ENCODE measurements around the gene SDF2.
A peak's percentile ranks its signal among the peaks of the same experiment; 100 is the strongest.
"Not testable (repeated sequence)": the region's sequence is repeated elsewhere in the genome, so short reads cannot be mapped to it uniquely, and the experiment has no call there.

SDF2 gene

GRCh38 chr17:28612936-28613872, 48.5 kb downstream of the SDF2 start:
- Histone ChIP-seq H2AFZ (ENCODE audit: low read length) (no peak overlapping the region), H4K20me1 (ENCODE audit: insufficient read depth, low read length) (no peaks in the 10 kb centered on the region), H3K4me1 (ENCODE audit: insufficient read depth, low read length, severe bottlenecking) (no peaks in the 10 kb centered on the region), H3K9me2 (ENCODE audit: low read depth, low read length) (no peaks in the 10 kb centered on the region), H3K4me3 (ENCODE audit: low read depth, low read length, poor library complexity, severe bottlenecking) (no peak overlapping the region), H3F3A (ENCODE audit: insufficient read depth, low read length) (no peaks in the 10 kb centered on the region), H3K27ac (ENCODE audit: low read depth, low read length, poor library complexity, severe bottlenecking) (no peak overlapping the region), H3K9me3 (ENCODE audit: low read length) (no peaks in the 10 kb centered on the region), H3K4me2 (ENCODE audit: low read length) (no peak overlapping the region), H3K79me2 (ENCODE audit: insufficient read depth, low read length) (no peaks in the 10 kb centered on the region), H3K27me3 (ENCODE audit: insufficient read depth, low read length) (no peaks in the 10 kb centered on the region), H3K9ac (ENCODE audit: low read length) (no peak overlapping the region), H3K36me3 (ENCODE audit: insufficient read depth, low read length) (peaks cover 85% of the 10 kb centered on the region)
- TF ChIP-seq EZH2 (IDR thresholded peaks at IDR 0.05; ENCODE audit: borderline replicate concordance, low read length) (no peak), CTCF (IDR thresholded peaks at IDR 0.05; ENCODE audit: low read length) (peak; percentile 67)

GRCh38 chr17:28612531-28612930, 49.2 kb downstream of the SDF2 start:
- TF ChIP-seq EZH2 (IDR thresholded peaks at IDR 0.05; ENCODE audit: borderline replicate concordance, low read length) (no peak), CTCF (IDR thresholded peaks at IDR 0.05; ENCODE audit: low read length) (no peak)
- Histone ChIP-seq H3K36me3 (ENCODE audit: insufficient read depth, low read length) (peaks cover 81% of the 10 kb centered on the region), H3K27ac (ENCODE audit: low read depth, low read length, poor library complexity, severe bottlenecking) (no peak overlapping the region)

DNA sequence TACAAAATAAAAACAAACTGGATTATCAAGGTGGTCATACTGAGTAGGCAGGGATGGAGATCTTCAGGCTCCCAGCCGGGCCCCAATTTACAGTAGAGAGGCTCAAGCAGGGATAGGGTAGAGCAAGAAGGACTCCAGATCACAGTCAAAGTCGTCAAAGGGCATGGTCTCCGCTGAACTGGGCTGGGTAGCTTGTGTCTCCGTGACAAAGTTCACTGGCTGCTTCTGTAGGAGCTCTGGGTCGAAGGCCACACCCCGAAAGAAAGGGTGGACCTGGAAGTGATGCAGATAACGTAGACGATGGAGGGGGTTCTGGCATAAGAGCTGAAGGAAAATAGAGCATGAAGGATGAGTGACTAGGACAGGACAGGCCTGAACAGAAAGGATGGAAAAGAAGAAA, 51.3 kb downstream of the SDF2 start:
- H3F3A ChIP-seq (ENCODE audit: insufficient read depth, low read length), result no peaks in the 10 kb centered on the region
- H3K36me3 ChIP-seq (ENCODE audit: insufficient read depth, low read length), result peaks cover 59% of the 10 kb centered on the region

More at GRCh38 chr17:28612531-28612930, 49.2 kb downstream of the SDF2 start:
- Histone ChIP-seq H3K9ac (ENCODE audit: low read length) (no peak overlapping the region), H4K20me1 (ENCODE audit: insufficient read depth, low read length) (no peaks in the 10 kb centered on the region), H2AFZ (ENCODE audit: low read length) (no peak overlapping the region), H3K79me2 (ENCODE audit: insufficient read depth, low read length) (no peaks in the 10 kb centered on the region), H3K4me1 (ENCODE audit: insufficient read depth, low read length, severe bottlenecking) (no peaks in the 10 kb centered on the region), H3K4me3 (ENCODE audit: low read depth, low read length, poor library complexity, severe bottlenecking) (no peak overlapping the region), H3K9me3 (ENCODE audit: low read length) (no peaks in the 10 kb centered on the region), H3K9me2 (ENCODE audit: low read depth, low read length) (no peaks in the 10 kb centered on the region), H3K4me2 (ENCODE audit: low read length) (no peak overlapping the region), H3F3A (ENCODE audit: insufficient read depth, low read length) (no peaks in the 10 kb centered on the region), H3K27me3 (ENCODE audit: insufficient read depth, low read length) (no peaks in the 10 kb centered on the region)

GRCh38 chr17:28604031-28604430, 57.7 kb downstream of the SDF2 start:
- H3F3A ChIP-seq (ENCODE audit: insufficient read depth, low read length); H3K9me3 ChIP-seq (ENCODE audit: low read length); H3K27me3 ChIP-seq (ENCODE audit: insufficient read depth, low read length); H3K36me3 ChIP-seq (ENCODE audit: insufficient read depth, low read length); H3K4me3 ChIP-seq (ENCODE audit: low read depth, low read length, poor library complexity, severe bottlenecking); H3K79me2 ChIP-seq (ENCODE audit: insufficient read depth, low read length); H3K9me2 ChIP-seq (ENCODE audit: low read depth, low read length); H3K4me1 ChIP-seq (ENCODE audit: insufficient read depth, low read length, severe bottlenecking); H3K4me2 ChIP-seq (ENCODE audit: low read length); H3K9ac ChIP-seq (ENCODE audit: low read length); H2AFZ ChIP-seq (ENCODE audit: low read length); H4K20me1 ChIP-seq (ENCODE audit: insufficient read depth, low read length); H3K27ac ChIP-seq (ENCODE audit: low read depth, low read length, poor library complexity, severe bottlenecking): not testable (repeated sequence)

More for the DNA sequence above, 51.3 kb downstream of the SDF2 start:
- Histone ChIP-seq H3K4me2 (ENCODE audit: low read length) (no peak overlapping the region), H3K4me3 (ENCODE audit: low read depth, low read length, poor library complexity, severe bottlenecking) (no peak overlapping the region), H3K79me2 (ENCODE audit: insufficient read depth, low read length) (no peaks in the 10 kb centered on the region), H4K20me1 (ENCODE audit: insufficient read depth, low read length) (no peaks in the 10 kb centered on the region), H3K9ac (ENCODE audit: low read length) (no peak overlapping the region), H3K9me2 (ENCODE audit: low read depth, low read length) (no peaks in the 10 kb centered on the region), H2AFZ (ENCODE audit: low read length) (no peak overlapping the region), H3K4me1 (ENCODE audit: insufficient read depth, low read length, severe bottlenecking) (no peaks in the 10 kb centered on the region), H3K9me3 (ENCODE audit: low read length) (no peaks in the 10 kb centered on the region), H3K27ac (ENCODE audit: low read depth, low read length, poor library complexity, severe bottlenecking) (no peak overlapping the region), H3K27me3 (ENCODE audit: insufficient read depth, low read length) (no peaks in the 10 kb centered on the region)
- no peak for TF ChIP-seq CTCF (IDR thresholded peaks at IDR 0.05; ENCODE audit: low read length)
- no peak for TF ChIP-seq EZH2 (IDR thresholded peaks at IDR 0.05; ENCODE audit: borderline replicate concordance, low read length)

All from OCI-LY1 (cell line).